Adipocyte (in vitro differentiated cells): ENCODE results near the gene RIOK3.
A peak's percentile ranks its signal among the peaks of the same experiment; 100 is the strongest.
"Not testable (repeated sequence)": the region's sequence is repeated elsewhere in the genome, so short reads cannot be mapped to it uniquely, and the experiment has no call there.

ENCODE experiments used
- DNase-seq: peaks from one replicate; pipeline ENCODE4 v3.0.0-alpha.2; 2015; ENCODE audit warnings: low read depth
- H3K27me3 ChIP-seq: replicated peaks from 2 replicates; pipeline ENCODE4 v1.7.0; 2013; ENCODE audit warnings: mild to moderate bottlenecking, low read length, moderate library complexity; ENCODE audit not compliant: control insufficient read depth, insufficient read depth
- H3K36me3 ChIP-seq: 2 replicates; pipeline ENCODE4 v1.7.0; 2013; ENCODE audit warnings: low read length, mild to moderate bottlenecking, moderate library complexity; ENCODE audit not compliant: control insufficient read depth, insufficient read depth, severe bottlenecking
- H3K4me1 ChIP-seq: 2 replicates; pipeline ENCODE4 v1.7.0; 2013; ENCODE audit warnings: mild to moderate bottlenecking, low read length, moderate library complexity; ENCODE audit not compliant: control insufficient read depth, insufficient read depth
- H3K4me3 ChIP-seq: 2 replicates; pipeline ENCODE4 v1.7.0; 2013; ENCODE audit warnings: mild to moderate bottlenecking, low read length, moderate library complexity
- H3K9ac ChIP-seq: 2 replicates; pipeline ENCODE4 v1.7.0; 2013; ENCODE audit warnings: mild to moderate bottlenecking, low read length, moderate library complexity
- H3K9me3 ChIP-seq: 2 replicates; pipeline ENCODE4 v1.7.0; 2013; ENCODE audit warnings: mild to moderate bottlenecking, low read length, moderate library complexity; ENCODE audit not compliant: control insufficient read depth

Gene RIOK3

DNA sequence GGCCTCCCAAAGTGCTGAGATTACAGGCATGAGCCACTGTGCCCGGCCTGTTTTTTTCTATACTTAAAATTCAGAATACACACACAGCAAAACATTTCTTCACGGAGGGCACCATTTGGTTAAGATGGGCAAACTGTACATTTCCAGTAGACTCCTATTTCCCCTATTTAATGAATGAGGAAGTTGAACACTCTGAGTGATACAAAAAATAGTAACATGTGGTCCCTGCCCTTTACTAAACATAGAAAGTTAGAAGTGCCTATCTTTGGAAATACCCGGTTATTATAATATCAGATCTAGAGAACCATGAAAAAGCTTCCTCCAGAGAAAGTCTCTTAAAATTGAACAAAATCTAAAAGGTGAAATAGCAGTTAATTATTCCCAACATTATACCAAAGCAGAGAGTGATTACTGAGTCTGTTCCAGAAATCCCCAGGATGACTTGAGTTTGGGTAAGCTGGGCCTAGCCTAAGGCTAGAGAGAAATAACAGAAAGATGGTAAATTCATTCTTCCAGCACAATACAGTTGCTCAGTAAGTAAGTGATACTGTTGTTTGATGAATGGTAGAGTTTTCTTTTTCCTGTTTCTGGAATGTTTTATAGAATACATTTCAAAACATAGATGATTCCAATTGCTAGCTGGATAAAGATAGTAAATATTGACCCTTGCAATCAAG is 26.9 kb downstream of the RIOK3 start:
- Histone ChIP-seq H3K27me3 (no peaks in the 10 kb centered on the region), H3K36me3 (peaks cover 86% of the 10 kb centered on the region), H3K4me1 (no peaks in the 10 kb centered on the region), H3K9me3 (no peaks in the 10 kb centered on the region), H3K9ac (no peak overlapping the region), H3K4me3 (no peak overlapping the region)
- no peak for DNase-seq

- DNase-seq: no peak
- no peak overlapping the region for H3K9ac ChIP-seq
- no peaks in the 10 kb centered on the region for H3K27me3 ChIP-seq
- H3K4me1 ChIP-seq: no peaks in the 10 kb centered on the region
- no peak overlapping the region for H3K4me3 ChIP-seq
- no peaks in the 10 kb centered on the region for H3K9me3 ChIP-seq
- H3K36me3 ChIP-seq: peaks cover 40% of the 10 kb centered on the region
Measured at GRCh38 chr18:23484561-23485182, 31.6 kb downstream of the RIOK3 start.

DNA sequence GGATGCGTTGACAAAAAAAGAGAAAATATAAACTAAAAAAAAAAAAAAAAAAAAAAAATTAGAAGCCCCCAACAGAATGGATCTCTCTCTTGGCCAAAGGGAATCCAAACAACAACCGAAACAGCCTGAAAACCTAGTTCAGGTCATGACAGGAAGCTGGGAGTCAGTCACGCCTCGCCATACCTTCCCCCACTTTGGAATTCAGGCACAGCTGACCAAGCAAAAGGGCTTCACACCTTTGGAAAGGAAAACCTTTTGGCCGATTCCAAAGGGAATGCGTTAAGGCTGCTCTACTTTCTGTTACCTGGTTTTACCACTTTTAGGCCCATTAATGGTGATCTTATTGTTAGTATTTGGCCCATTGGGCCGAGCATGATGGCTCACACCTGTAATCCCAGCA is 32.3 kb downstream of the RIOK3 start:
- no peak overlapping the region for H3K4me3 ChIP-seq

DNA sequence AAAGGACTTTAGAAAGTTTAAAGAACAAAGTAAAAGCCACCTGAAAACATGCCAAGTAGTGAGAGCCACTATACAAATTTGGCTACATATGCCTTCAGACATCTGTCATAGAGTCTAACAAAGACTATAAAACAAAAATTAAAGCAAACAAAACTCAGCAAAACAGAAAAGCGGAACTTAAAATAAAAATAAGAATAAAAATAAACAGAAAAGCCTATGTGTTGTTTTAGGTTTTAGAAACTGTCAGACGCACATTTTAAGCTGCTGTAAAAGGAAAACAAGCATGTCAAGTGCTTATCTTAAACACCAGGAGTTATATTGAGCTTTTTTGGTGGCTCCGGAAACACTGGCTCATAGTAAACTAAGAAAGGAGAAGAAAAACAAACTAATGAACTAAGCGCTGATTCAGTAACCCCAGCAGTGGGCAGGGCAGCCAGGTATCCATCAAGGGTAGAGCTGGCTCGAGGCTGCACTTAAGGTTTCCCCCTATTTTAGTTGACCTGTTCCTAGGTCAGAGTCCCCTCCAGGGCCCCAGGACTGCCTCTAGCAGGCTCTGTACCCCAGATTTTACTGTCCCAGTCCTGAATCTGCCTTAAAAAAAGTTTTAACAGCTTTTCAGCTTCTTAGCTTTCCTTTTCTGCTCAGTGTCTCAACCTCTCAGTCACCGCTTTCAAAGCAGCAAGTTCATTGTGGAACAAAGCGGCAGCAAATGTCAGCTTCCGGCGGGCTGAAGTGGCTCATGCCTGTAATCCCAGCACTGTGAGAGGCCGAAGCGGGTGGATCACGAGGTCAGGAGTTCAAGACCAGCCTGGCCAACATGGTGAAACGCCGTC is 34.9 kb downstream of the RIOK3 start:
- H3K9ac ChIP-seq: no peak overlapping the region
- H3K4me3 ChIP-seq: no peak overlapping the region
- H3K4me1 ChIP-seq: no peaks in the 10 kb centered on the region
- peaks cover 8% of the 10 kb centered on the region for H3K9me3 ChIP-seq
- peaks cover 7% of the 10 kb centered on the region for H3K36me3 ChIP-seq
- no peaks in the 10 kb centered on the region for H3K27me3 ChIP-seq
- peak; percentile 14 for DNase-seq

More for the DNA sequence above, 32.3 kb downstream of the RIOK3 start:
- H3K9me3 ChIP-seq: peaks cover 3% of the 10 kb centered on the region
- H3K4me1 ChIP-seq: no peaks in the 10 kb centered on the region
- H3K36me3 ChIP-seq: peaks cover 33% of the 10 kb centered on the region
- no peak for DNase-seq
- H3K27me3 ChIP-seq: no peaks in the 10 kb centered on the region
- no peak overlapping the region for H3K9ac ChIP-seq

DNA sequence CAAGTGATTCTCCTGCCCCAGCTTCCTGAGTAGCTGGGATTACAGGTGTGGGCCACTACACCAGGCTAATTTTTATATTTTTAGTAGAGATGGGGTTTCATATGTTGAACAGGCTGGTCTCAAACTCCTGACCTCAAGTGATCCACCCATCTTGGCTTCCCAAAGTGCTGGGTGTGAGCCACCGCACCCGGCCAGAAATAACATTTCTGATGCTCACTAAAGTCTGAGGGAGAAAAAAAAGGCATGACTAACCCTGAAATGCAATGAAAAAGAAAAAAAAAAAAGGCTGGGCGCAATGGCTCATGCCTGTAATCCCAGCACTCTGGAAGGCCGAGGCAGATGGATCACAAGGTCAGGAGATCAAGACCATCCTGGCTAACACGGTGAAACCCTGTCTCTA is 36.5 kb downstream of the RIOK3 start:
- H3K9ac ChIP-seq, H3K27me3 ChIP-seq, H3K36me3 ChIP-seq, H3K4me3 ChIP-seq, H3K4me1 ChIP-seq, DNase-seq, H3K9me3 ChIP-seq: not testable (repeated sequence)

DNA sequence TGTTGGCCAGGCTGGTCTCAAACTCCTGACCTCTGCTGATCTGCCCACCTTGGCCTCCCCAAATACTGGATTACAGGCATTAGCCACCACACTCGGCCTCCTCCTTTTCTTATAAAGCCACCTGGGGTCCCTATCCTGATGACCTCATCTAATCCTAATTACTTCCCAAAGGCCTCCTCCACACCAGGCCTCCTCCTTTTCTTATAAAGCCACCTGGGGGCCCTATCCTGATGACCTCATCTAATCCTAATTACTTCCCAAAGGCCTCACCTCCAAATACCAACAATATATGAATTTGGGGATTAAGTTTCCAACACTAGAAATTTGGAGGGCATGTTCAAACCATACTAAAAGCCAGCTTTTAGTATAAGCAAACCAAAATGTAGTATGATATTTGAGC is 40.6 kb downstream of the RIOK3 start:
- no peaks in the 10 kb centered on the region for H3K4me1 ChIP-seq
- DNase-seq: no peak
- H3K9ac ChIP-seq: no peak overlapping the region
- H3K4me3 ChIP-seq: no peak overlapping the region
- H3K36me3 ChIP-seq: no peaks in the 10 kb centered on the region
- H3K9me3 ChIP-seq: peaks cover 8% of the 10 kb centered on the region
- no peaks in the 10 kb centered on the region for H3K27me3 ChIP-seq

DNA sequence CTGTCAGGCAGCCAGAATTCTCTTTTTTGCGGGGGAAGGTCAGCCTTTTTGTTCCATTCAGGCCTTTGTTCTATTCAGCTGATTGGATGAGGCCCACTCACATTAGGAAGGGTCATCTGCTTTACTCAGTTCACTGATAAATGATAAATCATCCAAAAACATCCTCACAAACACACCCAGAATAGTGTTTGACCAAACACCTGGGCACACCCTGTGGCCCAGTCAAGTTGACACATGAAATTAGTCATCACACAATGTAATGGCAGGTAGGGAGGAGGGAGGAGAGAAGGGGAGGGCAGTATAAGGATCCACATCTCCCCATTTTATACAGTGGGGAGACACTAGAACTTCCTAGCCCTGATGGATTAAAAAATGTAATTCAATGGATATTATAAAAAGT is 41.9 kb downstream of the RIOK3 start:
- peaks cover 8% of the 10 kb centered on the region for H3K9me3 ChIP-seq
- no peak overlapping the region for H3K9ac ChIP-seq
- no peaks in the 10 kb centered on the region for H3K36me3 ChIP-seq
- H3K4me3 ChIP-seq: no peak overlapping the region
- no peak for DNase-seq
- H3K4me1 ChIP-seq: no peaks in the 10 kb centered on the region
- no peaks in the 10 kb centered on the region for H3K27me3 ChIP-seq

DNA sequence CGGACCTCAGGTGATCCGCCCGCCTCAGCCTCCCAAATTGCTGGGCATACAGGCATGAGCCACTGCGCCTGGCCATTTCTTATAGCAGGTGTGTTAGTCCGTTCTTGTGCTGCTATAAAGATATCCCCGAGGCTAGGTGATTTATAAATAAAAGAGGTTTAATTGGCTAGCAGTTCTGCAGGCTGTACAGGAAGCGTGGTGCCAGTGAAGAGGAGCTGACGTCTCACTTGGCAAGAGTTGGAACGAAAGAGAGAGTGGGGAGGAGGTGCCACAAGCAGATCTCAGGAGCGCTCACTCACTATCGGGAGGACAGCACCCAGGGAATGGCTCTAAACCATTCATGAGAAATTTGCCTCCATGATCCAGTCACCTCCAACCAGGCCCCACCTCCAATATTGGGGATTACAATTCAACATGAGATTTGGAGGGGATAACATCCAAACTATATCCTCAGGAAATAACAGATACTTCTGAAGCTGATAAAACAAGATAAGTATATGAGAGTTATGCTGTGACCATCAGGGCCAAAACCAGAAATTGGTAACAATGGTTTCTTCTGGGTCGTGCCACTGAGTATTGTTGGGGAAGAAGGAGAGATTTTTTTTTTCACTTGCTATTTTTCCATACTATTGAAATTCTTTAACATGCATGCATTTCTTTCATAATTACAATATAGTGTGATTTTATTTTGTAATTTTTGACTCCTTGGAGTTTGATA is 42.8 kb downstream of the RIOK3 start:
- H3K4me3 ChIP-seq: no peak overlapping the region
- H3K36me3 ChIP-seq: no peaks in the 10 kb centered on the region
- no peaks in the 10 kb centered on the region for H3K4me1 ChIP-seq
- DNase-seq: no peak
- H3K9ac ChIP-seq: no peak overlapping the region
- H3K9me3 ChIP-seq: peaks cover under 1% of the 10 kb centered on the region
- H3K27me3 ChIP-seq: no peaks in the 10 kb centered on the region

DNA sequence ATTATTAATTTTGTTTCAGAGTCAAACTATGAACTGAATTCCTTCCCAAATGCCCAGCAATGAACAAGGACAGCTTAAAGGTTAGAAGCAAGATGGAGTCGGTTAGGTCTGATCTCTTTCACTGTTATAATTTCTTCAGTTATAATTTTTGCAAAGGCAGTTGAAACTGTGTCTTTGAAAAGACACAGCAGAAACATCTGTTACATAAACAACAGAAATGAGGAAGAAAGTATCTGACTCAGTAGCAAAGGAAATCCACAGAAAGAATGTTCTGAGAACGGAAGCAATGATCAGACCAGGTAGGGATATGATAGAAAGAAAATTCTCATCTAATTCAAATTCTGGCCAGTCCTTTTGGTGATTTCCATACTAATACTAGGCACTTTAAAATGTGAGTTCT is 45.0 kb downstream of the RIOK3 start:
- H3K9me3 ChIP-seq: no peaks in the 10 kb centered on the region
- no peaks in the 10 kb centered on the region for H3K27me3 ChIP-seq
- no peak overlapping the region for H3K9ac ChIP-seq
- peaks cover 6% of the 10 kb centered on the region for H3K4me1 ChIP-seq
- no peaks in the 10 kb centered on the region for H3K36me3 ChIP-seq
- no peak overlapping the region for H3K4me3 ChIP-seq
- DNase-seq: no peak

DNA sequence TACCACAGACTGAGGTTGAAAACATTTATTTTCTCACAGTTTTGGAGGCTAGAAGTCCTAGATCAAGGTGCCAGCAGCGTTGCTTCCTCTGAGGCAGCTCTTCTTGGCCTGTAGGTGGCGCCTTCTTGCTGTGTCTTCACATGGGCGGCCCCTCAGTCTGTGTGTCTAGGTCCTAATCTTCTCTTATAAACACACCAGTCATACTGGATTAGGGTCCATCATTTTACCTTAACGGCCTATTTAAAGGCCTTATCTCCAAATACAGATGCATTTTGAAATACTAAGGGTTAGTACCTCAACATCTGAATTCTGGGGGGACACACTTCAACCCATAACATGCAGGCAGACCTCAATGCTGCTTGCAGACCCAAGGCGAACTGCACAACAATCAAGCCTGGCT is 45.8 kb downstream of the RIOK3 start:
- H3K36me3 ChIP-seq: no peaks in the 10 kb centered on the region
- H3K4me3 ChIP-seq: no peak overlapping the region
- H3K9me3 ChIP-seq: no peaks in the 10 kb centered on the region
- DNase-seq: peak; percentile 90
- no peaks in the 10 kb centered on the region for H3K27me3 ChIP-seq
- H3K4me1 ChIP-seq: peaks cover 6% of the 10 kb centered on the region
- no peak overlapping the region for H3K9ac ChIP-seq

GRCh38 chr18:23499291-23499781 is 46.2 kb downstream of the RIOK3 start:
- DNase-seq: no peak
- no peak overlapping the region for H3K9ac ChIP-seq
- no peak overlapping the region for H3K4me3 ChIP-seq
- H3K36me3 ChIP-seq: no peaks in the 10 kb centered on the region
- no peaks in the 10 kb centered on the region for H3K27me3 ChIP-seq
- peaks cover 9% of the 10 kb centered on the region for H3K4me1 ChIP-seq
- no peaks in the 10 kb centered on the region for H3K9me3 ChIP-seq
